Femur (tissue), 1 donor: Measurements from ENCODE around the gene MAP1LC3B2.

Experiments
- DNase-seq: peaks from one replicate; pipeline ENCODE4 v3.0.0-alpha.2; 2017

The MAP1LC3B2 gene

DNA sequence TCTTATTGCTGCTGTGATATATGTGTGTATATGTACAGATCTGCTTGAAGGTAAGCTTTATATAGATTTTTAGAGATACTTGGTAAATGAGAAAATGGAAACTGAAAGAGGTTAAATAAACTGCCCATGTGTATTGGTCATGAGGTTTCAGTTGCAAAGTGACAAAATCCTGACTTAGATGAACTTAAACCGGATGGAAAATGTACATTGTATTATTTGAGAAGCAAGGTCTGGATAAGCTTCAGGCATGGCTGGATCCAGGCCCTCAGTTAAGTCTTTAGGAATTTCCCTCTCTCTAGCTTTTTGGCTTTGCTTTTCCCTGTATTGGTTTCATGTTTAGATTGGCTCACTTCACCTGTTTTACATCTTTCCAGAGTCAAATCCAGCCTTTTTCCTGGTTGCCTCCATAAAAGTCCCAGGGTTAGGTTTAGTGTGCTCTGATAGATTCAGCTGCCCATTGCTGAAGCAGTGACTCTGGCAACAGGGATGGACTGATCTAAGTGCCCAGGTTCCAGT is 21.0 kb upstream of the MAP1LC3B2 start:
- DNase-seq = no peak

GRCh38 chr12:116538682-116539305 is 20.4 kb upstream of the MAP1LC3B2 start:
- DNase-seq = no peak

DNA sequence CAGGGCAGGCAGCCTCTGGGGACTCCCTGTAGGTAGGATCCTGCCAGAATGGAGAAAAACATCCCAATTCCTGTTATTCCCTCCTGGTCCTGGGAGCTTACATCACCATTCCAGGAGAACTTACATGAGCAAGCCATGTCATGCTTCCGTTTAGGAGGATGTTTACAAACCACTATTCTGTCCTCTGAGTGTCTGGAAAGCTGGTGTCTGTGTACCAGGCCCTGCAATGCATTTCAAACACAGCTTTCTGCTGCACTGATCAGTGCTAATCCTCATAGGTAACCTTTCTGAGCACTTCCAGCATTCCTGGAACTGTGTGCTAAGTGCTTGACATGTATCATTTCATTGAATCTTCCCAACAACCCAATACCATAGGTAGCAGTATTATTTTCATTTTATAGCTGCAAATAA is 19.8 kb upstream of the MAP1LC3B2 start:
- no peak for DNase-seq

DNA sequence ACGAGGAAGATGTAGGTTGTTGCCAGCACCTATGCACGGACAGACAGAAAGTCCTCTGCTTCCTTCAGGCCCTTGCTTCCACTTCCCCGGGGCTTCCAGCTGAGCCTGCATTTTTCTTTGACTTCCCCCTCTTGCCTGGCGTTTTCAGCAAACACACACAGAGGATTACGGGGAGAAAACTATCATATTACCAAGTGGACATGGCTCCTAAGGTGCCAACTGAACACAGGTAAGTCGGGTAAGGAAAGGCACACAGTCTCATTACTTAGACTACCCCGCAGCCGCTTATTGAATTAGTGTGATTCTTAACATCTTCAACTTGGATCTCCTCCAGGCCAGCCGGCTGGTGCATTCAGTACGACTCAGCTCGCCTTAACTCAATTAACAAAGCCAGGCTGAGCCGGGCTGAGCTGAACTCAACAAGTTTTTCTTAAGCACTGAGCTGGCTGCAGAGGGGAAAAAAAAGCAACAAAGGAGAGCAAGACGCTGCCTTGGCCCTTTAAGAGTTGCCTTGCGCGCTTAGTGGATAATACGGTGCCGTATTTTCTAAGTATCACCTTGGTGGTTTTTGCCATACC is 19.2 kb upstream of the MAP1LC3B2 start:
- DNase-seq = peak; percentile 78

DNA sequence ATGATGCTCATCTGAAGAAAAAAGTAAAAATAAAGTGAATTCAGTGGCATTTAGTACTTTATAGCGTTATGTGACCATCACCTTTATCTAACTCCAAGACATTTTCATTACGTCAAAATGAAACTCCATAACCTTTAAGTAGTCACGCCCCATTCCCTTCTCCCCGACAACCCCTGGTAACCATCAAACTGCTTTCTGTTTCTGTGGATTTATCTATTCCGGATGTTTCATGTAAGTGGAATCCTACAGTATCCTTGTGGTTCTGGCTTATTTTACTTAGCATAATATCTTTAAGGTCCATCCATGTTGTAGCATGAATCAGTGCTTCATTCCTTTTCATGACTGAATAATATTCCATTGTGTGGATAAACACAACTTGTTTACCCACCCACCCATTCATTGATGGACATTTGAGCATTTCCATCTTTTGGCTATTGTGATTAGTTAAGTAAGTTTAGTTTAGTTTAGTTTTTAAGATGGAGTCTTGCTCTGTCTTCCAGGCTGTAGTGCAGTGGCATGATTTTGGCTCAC is 18.5 kb upstream of the MAP1LC3B2 start:
- no peak for DNase-seq

- no peak for DNase-seq
Measured at GRCh38 chr12:116541547-116542344, 17.4 kb upstream of the MAP1LC3B2 start.

DNA sequence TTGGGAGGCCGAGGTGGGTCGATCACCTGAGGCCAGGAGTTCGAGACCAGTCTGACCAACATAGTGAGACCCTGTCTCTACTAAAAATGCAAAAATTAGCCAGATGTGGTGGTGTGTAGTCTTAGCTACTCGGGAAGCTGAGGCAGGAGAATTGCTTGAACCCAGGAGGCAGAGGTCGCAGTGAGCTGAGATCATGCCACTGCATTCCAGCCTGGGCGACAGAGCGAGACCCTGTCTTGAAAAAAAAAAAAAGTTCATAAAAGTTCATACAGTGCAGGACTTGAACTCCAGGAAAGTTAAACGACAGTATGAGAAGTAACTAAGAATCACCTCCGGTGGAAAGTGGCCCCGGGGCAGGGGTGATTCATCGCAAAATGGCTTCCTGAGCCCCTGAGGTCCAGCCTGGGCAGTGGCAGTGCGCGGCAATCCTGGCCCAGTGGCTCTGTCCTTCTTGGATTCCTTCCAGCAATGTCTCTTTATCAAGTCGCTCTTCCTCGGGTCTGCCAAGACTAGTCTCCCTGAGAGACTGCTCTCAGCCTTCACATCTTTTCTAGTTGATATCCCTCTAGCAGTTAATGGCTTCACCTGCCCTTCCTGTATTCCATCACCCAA is 16.7 kb upstream of the MAP1LC3B2 start:
- DNase-seq = no peak

DNA sequence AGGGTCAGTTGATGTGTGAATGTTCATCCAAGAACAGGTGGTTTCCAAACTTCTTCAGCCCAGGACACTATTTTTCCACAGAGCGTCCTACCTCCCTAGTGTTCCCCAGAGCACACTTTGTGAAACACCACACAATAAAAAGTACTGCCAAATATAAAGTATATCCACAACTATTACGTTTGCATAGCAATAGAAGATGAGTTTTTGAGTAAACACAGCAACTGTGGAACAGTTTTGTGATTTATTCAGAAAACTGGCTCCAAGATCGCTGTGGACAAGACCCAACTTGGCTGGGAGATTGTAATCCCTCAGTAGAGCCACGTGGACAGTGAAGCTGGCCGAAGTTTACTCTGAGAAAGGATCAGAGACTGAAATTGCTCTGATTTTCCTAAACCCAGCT is 14.5 kb upstream of the MAP1LC3B2 start:
- peak; percentile 92 for DNase-seq

DNA sequence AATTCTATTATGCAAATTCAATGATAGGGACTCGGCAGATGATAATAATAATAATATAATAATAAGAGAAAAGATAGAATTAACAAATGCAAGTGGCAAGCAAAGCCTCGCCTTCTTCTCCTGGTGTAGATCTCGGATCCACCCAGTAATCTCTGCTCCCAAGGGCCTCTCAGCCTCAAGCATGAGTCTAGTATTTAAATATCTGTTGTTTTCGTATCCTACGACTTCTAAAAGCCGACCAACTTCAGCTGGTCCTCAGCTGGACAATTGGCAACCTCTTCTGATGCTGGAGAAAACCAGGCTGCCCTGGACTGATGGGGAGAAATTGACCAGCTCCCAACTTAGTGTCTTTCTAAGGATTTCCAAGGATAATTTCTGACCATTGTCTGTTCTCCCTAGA is 14.0 kb upstream of the MAP1LC3B2 start:
- peak; percentile 42 for DNase-seq

DNA sequence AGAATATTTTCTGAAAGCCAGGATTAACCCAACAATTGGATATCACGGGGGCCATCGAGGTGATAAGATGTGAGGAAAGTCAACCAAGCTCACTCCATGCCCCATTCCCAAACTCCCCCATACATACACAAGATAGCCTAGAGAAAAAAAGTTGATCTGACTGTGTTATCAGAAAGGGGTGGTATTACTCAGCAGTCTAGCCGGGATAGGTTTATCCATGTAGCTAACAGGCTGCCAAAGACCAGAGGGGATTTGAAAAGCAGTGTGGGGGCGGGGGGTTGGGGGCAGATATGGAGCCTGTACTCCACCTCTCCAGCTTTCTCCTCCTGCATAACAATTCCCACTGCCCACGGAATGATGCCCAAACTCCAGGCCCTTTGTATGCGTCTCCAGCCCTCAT is 13.2 kb upstream of the MAP1LC3B2 start:
- no peak for DNase-seq

- peak; percentile 80 for DNase-seq
Measured at GRCh38 chr12:116547955-116548501, 11.2 kb upstream of the MAP1LC3B2 start.

DNA sequence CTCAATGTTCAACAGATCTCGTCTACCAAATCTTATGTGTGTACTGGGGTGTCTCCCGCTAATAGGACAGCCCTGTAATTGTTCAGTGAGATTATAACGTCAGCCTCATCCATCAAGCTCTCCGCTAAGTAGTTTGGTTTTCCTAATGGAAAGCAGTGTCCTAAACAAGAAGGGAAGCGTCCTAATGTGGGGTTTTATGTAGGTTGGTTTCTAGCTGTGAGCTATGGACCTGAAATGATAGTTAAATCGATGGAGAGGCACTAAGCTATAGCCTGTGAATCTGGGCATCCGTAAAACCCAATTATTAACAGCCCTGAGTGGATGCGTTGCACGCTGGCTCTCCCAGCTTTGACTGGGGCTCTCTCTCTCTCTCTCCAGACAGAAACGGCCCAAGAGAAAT is 9.2 kb upstream of the MAP1LC3B2 start:
- DNase-seq = no peak

GRCh38 chr12:116551151-116551550 is 8.0 kb upstream of the MAP1LC3B2 start:
- no peak for DNase-seq

- no peak for DNase-seq
Measured at GRCh38 chr12:116551619-116551951, 7.6 kb upstream of the MAP1LC3B2 start.

GRCh38 chr12:116551952-116552772 is 7.0 kb upstream of the MAP1LC3B2 start:
- DNase-seq = no peak

GRCh38 chr12:116552773-116553373 is 6.3 kb upstream of the MAP1LC3B2 start:
- DNase-seq = no peak

DNA sequence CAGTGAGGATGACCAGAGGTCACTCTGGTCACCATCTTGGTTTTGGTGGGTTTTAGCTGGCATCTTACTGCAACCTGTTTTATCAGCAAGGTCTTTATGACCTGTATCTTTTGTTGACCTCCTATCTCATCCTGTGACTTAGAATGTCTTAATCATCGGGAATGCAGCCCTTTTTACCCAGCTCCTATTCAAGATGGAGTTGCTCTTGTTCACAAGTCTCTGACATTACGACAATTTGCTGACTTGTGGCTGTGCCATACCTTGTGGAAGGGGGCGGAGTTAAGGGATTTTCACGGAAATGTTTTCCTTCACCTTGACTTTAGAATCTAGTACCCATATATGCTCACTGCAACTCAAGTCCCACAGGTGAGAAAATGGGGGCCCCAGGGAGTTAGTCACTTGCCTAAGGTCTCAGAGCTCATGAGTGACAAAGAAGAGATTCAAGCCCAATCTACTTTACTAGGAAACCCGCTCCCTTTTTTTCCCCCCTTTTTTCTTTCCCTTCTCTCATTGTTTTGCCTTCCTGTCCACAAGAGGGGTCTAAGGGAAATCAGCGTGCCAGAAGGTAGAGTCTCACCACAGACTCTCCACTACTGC is 2.7 kb upstream of the MAP1LC3B2 start:
- no peak for DNase-seq

DNA sequence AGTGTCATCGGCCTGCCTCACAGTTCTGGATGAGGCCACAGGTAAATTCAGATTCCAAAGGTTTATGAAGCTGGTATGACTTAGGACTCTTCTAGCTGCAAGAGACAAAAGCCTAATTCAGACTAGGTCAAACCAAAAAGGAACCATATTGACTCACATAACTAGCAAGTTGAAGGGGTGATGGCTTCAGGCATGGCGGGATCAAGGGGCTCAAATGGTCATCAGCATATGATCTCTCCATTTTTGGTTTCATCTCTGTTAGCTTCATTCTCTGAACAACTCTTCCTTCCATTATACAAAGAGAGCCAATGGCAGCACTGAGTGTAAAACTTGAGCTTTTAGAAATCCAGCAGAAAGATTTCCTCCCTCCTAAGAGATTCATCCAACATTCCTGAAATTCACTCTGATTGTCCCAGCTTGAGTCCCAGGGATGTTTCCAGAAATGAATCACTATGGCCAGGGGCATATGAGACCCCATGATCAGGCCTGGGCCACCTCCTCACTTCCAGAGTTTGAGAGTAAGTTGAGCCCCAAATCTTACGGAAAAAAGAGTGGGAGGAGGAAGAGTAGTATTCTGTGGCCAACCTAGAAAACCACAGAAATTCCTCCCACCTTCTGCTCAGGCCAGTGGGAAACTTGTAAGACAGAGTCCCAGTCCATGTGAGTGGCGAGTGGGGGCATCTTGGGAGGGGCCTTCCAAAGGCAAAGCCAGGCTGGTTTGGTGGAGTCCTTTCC is 2.0 kb upstream of the MAP1LC3B2 start:
- DNase-seq = no peak

- no peak for DNase-seq
Measured at GRCh38 chr12:116558280-116559161, 660 bp upstream of the MAP1LC3B2 start.
